ENCODE measurements around the gene METTL13. TPM values are rescaled to one million over a fixed set of nuclear protein-coding genes. Genes with fewer than 3 reads are reported as not detected.
A peak's percentile ranks its signal among the peaks of the same experiment; 100 is the strongest.

METTL13 gene
- total RNA-seq, 1 donor, result 13.0 TPM

- DNase-seq (ENCODE audit: low read depth), result peak; percentile 80
- TF ChIP-seq CTCF (IDR thresholded peaks at IDR 0.05; ENCODE audit: insufficient read depth, low read depth, low read length), result no peak
- H3K4me3 ChIP-seq (ENCODE audit: low read depth, low read length), result no peak overlapping the region
These were observed 36.2 kb downstream of the METTL13 start for GRCh38 chr1:171817511-171818265.

- no peak for DNase-seq (ENCODE audit: low read depth)
- no peak for TF ChIP-seq CTCF (IDR thresholded peaks at IDR 0.05; ENCODE audit: insufficient read depth, low read depth, low read length)
These were observed 38.5 kb downstream of the METTL13 start for GRCh38 chr1:171819946-171820345.

GRCh38 chr1:171826973-171827372, 45.5 kb downstream of the METTL13 start:
- no peak for DNase-seq (ENCODE audit: low read depth)
- no peak overlapping the region for H3K4me3 ChIP-seq (ENCODE audit: low read depth, low read length)
- TF ChIP-seq CTCF (IDR thresholded peaks at IDR 0.05; ENCODE audit: insufficient read depth, low read depth, low read length), result no peak

More at GRCh38 chr1:171819946-171820345, 38.5 kb downstream of the METTL13 start:
- H3K4me3 ChIP-seq (ENCODE audit: low read depth, low read length), result no peak overlapping the region

- H3K4me3 ChIP-seq (ENCODE audit: low read depth, low read length), result no peak overlapping the region
- DNase-seq (ENCODE audit: low read depth), result no peak
- no peak for TF ChIP-seq CTCF (IDR thresholded peaks at IDR 0.05; ENCODE audit: insufficient read depth, low read depth, low read length)
These were observed 47.3 kb downstream of the METTL13 start for GRCh38 chr1:171828794-171829193.

GRCh38 chr1:171833091-171833825, 51.8 kb downstream of the METTL13 start:
- no peak overlapping the region for H3K4me3 ChIP-seq (ENCODE audit: low read depth, low read length)
- TF ChIP-seq CTCF (IDR thresholded peaks at IDR 0.05; ENCODE audit: insufficient read depth, low read depth, low read length), result no peak
- no peak for DNase-seq (ENCODE audit: low read depth)

- no peak for DNase-seq (ENCODE audit: low read depth)
- TF ChIP-seq CTCF (IDR thresholded peaks at IDR 0.05; ENCODE audit: insufficient read depth, low read depth, low read length), result no peak
- H3K4me3 ChIP-seq (ENCODE audit: low read depth, low read length), result no peak overlapping the region
These were observed 53.4 kb downstream of the METTL13 start for GRCh38 chr1:171834821-171835220.
